H1 (cell line): ENCODE data around the gene CD160.
"Not testable (repeated sequence)": the region's sequence is repeated elsewhere in the genome, so short reads cannot be mapped to it uniquely, and the experiment has no call there.

Source experiments
- BCL11A ChIP-seq, 2 experiments: IDR thresholded peaks; one replicate each; pipeline ENCODE4 v1.6.1; 2011; ENCODE audit warnings: low read depth in 2 of 2, low read length in 2 of 2, mild to moderate bottlenecking in 2 of 2
- CEBPB ChIP-seq: IDR thresholded peaks from 2 replicates; pipeline ENCODE4 v1.6.1; 2012; ENCODE audit warnings: low read depth, low read length
- CHD1 ChIP-seq: IDR thresholded peaks from 2 replicates; pipeline ENCODE4 v1.6.1; 2012; ENCODE audit warnings: low read depth, low read length, improper control_type of control experiment
- CHD2 ChIP-seq: IDR thresholded peaks from 2 replicates; pipeline ENCODE4 v1.6.1; 2012; ENCODE audit warnings: low read length, improper control_type of control experiment
- CTCF ChIP-seq, 3 experiments: IDR thresholded peaks; 1 replicate in 2 of 3; 2 replicates in 1 of 3; pipeline versions ENCODE4 v1.5.1 to v1.6.1; 2011; ENCODE audit warnings: low read length in 3 of 3, mild to moderate bottlenecking in 3 of 3, inconsistent platforms in 2 of 3, low read depth in 1 of 3, moderate library complexity in 1 of 3; ENCODE audit not compliant: insufficient read depth in 1 of 3; ENCODE audit errors: control extremely low read depth in 1 of 3
- EGR1 ChIP-seq: IDR thresholded peaks from 2 replicates; pipeline ENCODE4 v1.6.1; 2011; ENCODE audit warnings: low read depth, low read length, borderline replicate concordance
- JUND ChIP-seq: IDR thresholded peaks from 2 replicates; pipeline ENCODE4 v1.6.1; 2011; ENCODE audit warnings: mild to moderate bottlenecking, improper control_type of control experiment, low read length
- SIN3A ChIP-seq, 2 experiments: IDR thresholded peaks in 1 of 2; conservative IDR thresholded peaks in 1 of 2; 2 replicates each; pipeline ENCODE4 v1.6.1; 2011 to 2012; ENCODE audit warnings: low read length in 2 of 2, improper control_type of control experiment in 1 of 2, low read depth in 1 of 2, mild to moderate bottlenecking in 1 of 2
- SIX5 ChIP-seq: IDR thresholded peaks from 2 replicates; pipeline ENCODE4 v1.6.1; 2011; ENCODE audit warnings: mild to moderate bottlenecking, low read depth, low read length

GRCh38 chr1:145684858-145685257 lies 34.4 kb upstream of the CD160 start:
- TF ChIP-seq CEBPB; CTCF (IDR thresholded peaks at IDR 0.05; ENCODE audit: control extremely low read depth in 1 of 3, insufficient read depth in 1 of 3, low read depth in 1 of 3, low read length in 3 of 3); EGR1; JUND; SIX5; CHD2; BCL11A (IDR thresholded peaks at IDR 0.05; ENCODE audit: low read depth in 2 of 2, low read length in 2 of 2); CHD1; SIN3A (conservative IDR thresholded peaks at IDR 0.05 in 1 of 2, IDR thresholded peaks at IDR 0.05 in 1 of 2; ENCODE audit: low read depth in 1 of 2, low read length in 2 of 2): not testable (repeated sequence)
